Measurements from ENCODE around the gene MYO18A.

Gene MYO18A

DNA sequence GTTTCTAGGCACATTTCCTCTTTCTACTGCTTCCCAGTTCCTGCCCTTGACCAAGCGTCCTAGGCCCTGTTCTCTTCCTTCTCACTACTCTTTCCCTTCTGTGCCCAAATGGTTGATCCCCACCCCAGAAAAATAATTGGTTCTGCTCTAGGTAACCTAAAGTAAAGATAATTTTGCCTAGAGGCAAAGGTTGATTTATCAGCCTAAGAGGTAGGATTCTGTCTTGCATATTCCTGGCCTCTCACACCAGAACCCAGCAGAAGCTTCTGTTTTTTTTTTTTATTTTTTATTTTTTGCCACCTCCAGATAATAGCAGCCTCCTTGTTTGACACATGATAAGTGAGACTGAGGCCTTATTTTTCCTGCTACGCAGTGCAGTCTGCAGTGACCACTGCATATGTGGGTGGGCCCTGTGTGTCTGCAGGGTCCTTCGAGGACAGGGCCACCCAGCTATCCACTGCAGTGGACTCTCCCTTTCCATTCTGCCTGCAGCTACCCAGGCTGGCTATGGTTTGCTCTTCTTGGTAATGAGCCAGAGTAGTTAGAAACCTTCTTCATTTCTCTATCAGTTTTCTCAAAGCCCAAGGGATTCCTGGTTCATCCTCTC is 136.6 kb downstream of the MYO18A start:
- TF ChIP-seq, protein P1, sequence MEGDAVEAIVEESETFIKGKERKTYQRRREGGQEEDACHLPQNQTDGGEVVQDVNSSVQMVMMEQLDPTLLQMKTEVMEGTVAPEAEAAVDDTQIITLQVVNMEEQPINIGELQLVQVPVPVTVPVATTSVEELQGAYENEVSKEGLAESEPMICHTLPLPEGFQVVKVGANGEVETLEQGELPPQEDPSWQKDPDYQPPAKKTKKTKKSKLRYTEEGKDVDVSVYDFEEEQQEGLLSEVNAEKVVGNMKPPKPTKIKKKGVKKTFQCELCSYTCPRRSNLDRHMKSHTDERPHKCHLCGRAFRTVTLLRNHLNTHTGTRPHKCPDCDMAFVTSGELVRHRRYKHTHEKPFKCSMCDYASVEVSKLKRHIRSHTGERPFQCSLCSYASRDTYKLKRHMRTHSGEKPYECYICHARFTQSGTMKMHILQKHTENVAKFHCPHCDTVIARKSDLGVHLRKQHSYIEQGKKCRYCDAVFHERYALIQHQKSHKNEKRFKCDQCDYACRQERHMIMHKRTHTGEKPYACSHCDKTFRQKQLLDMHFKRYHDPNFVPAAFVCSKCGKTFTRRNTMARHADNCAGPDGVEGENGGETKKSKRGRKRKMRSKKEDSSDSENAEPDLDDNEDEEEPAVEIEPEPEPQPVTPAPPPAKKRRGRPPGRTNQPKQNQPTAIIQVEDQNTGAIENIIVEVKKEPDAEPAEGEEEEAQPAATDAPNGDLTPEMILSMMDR (IDR thresholded peaks at IDR 0.05) = no peak

DNA sequence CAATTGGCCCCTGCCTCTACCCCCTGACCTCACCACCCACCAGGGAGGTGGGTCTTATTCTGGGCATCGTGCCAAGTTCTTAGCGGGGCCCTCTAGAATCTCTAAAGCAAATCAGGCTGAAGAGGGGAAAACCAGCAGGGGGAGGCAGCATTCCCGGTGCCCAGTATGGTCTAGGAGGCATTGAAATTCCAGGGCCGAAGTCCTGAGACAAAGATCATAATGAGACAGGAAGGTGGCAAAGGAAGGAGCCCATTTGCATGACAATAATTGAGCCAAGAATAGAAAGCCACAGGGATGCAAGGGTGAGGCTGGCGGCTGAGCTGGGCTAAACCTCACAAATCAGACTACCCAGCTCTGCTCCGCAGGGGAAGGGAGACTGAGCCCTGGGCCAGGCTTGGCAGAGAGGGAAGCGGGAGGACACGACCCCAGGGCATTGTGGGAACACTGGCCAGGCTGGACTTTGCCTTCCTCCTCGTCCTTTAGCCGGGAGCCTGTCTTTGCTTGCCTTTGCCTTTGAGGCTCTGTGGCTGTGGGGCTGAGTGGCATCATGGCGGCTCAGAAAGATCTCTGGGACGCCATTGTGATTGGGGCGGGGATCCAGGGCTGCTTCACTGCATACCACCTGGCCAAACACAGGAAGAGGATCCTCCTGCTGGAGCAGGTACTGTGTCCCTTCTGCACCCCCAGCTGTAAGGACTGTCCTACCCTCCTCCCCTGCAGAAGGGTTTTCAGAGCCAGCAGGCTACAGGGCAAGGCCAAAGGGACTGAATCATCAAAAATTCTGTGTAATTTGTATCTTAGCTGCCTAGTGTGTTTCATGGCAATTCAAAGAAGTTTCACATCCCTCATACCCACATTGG is 137.3 kb downstream of the MYO18A start, which contains the start of gene PIPOX:
PIPOX (plus strand) TSS at position 463 of the 860 bp plus-strand sequence; CDS start at position 548, 85 bp downstream.
- TF ChIP-seq, protein P1 (IDR thresholded peaks at IDR 0.05) = no peak

DNA sequence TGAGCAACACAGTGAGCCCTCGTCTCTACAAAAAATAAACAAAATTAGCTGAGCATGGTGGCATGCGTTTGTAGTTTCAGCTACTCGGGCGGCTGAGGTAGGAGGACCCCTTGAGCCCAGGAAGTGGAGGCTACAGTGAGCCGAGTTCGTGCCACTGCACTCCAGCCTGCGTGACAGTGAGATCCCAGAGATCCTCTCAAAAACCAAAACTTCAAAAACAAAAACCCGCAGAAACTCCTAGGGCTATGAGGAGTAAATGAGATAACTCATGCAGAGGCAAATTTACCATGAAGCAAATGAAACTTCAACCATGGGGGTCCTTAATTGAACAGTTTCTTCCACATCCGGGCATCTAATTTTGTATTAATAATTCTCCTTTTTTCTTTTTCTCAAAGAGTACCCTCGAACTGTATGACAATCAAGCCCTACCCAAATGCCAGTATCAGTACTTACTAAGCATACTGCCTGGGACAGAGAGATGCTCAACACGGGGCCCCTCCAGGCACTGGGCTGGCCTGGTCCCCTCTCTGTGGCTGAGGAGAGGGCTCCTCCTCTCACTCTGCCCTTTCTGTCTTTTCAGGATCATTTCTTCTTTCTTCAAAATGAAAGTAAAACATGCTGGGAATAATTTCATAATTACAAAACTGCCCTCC is 138.0 kb downstream of the MYO18A start:
- TF ChIP-seq, protein P1 (IDR thresholded peaks at IDR 0.05) = no peak

DNA sequence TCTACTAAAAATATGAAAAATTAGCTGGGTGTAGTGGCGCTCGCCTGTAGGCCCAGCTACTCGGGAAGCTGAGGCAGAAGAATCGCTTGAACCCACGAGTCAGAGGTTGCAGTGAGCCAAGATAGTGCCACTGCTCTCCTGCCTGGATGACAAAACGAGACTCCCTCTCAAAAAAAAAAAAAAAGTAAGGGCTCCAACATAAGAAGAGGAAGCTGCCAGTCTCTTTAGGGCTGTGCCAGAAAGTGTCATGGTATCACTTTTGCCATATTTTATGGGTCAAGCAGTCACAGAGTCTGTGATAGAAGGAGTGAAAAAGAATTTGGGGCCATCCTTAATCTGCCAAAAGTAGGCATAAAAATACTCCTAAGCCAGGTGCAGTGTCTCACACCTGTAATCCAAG is 138.6 kb downstream of the MYO18A start:
- TF ChIP-seq, protein P1 (IDR thresholded peaks at IDR 0.05) = no peak

DNA sequence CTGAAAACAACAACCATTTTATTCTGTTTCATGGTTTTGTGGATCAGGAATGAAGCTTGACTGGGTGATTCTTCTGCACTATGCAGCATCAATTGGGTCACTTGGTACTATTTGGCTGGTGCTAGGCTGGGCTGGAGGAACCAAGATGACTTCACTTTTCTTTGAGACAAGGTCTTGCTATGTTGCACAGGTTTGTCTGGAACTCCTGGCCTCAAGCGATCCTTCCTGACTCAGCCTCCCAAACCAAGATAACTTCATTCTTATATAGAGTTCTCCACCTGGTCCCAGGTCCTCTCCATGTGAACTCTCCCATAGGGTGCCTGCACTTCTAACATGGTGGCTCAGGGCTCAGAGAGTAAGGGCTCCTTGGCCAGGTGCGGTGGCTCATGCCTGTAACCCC is 139.1 kb downstream of the MYO18A start:
- TF ChIP-seq, protein P1 (IDR thresholded peaks at IDR 0.05) = no peak

DNA sequence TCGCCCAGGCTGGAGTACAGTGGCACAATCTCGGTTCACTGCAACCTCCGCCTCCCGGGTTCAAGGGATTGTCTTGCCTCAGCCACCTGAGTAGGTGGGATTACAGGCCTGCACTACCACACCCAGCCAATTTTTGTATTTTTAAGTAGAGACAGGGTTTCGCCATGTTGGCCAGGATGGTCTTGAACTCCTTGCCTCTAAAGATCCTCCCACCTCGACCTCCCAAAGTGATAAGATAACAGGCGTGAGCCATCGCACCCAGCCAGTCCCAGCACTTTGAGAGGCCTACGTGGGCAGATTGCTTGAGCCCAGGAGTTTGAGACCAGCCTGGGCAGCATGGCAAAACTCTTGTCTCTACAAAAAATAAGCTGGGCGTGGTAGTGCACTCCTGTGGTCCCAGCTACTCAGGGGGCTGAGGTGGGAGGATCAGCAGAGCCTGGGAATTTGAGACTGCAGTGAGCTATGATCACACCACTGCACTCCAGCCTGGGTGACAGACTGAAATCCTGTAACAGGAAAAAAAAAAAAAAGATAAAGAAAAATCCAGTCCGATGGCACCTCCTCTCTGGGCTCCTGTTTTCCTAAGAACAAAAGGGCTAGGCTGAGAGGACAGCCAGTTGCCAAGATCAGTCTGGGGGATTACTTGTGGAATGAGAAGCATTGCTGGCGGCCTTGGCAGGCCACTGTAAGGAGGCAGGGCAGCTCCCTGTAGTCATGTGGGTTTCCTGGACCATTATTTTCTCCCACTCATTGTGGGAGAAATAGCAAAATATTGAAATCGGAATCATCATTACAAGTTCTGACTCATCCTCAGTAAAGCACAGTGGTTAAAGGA is 140.2 kb downstream of the MYO18A start:
- TF ChIP-seq, protein P1 (IDR thresholded peaks at IDR 0.05) = no peak

Measured in LNCAP (cell line).